T-helper 22 cell (primary cell): ENCODE data around the gene TATDN3.
"Not testable (repeated sequence)": the region's sequence is repeated elsewhere in the genome, so short reads cannot be mapped to it uniquely, and the experiment has no call there.

Source experiments
- DNase-seq: peaks from one replicate; pipeline ENCODE4 v3.0.0-alpha.2; 2020; ENCODE audit warnings: low read depth

Gene TATDN3

DNA sequence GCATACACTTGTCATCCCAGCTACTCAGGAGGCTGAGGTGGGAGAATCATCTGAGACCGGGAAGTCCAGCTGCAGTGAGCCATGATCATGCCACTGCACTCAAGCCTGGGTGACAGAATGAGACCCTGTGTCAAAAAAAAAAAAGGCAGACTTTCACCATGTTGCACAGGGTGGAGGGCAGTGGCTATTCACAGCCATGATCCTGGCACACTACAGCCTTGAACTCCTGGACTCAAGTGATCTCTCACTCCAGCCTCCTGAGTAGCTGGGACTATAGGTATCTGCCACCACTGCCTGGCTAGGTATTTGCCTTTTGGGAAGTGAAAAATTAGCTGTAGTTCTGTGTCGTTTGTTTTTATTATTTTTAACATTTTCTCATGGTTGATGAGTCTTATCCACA lies 36.7 kb downstream of the TATDN3 start:
- no peak for DNase-seq

GRCh38 chr1:212833211-212834207 lies 41.8 kb downstream of the TATDN3 start:
- DNase-seq: not testable (repeated sequence)

DNA sequence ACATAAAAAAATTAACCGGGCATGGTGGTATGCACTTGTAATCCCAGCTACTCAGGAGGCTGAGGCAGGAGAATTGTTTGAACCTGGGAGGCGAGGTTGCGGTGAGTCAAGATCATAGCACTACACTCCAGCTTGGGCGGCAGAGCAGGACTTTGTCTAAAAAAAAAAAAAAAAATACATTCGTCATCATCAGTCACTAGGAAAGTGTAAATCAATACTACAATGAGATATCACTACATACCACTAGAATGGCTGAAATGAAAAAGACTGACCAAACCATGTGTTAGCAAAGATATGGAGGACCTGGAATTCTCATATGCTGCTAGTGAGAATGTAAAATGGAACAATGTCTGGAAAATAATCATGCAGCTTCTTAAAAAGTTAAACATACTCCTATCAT lies 46.5 kb downstream of the TATDN3 start:
- no peak for DNase-seq

GRCh38 chr1:212844521-212844920 lies 52.8 kb downstream of the TATDN3 start:
- DNase-seq: not testable (repeated sequence)

- DNase-seq: no peak
Measured at GRCh38 chr1:212847549-212847948, 55.9 kb downstream of the TATDN3 start, which contains the start of gene SPATA45. Gene SPATA45 (minus strand): TSS chr1:212847649. CDS start chr1:212836149, 11,500 bp downstream.

- no peak for DNase-seq
Measured at GRCh38 chr1:212852105-212852688, 60.5 kb downstream of the TATDN3 start.

DNA sequence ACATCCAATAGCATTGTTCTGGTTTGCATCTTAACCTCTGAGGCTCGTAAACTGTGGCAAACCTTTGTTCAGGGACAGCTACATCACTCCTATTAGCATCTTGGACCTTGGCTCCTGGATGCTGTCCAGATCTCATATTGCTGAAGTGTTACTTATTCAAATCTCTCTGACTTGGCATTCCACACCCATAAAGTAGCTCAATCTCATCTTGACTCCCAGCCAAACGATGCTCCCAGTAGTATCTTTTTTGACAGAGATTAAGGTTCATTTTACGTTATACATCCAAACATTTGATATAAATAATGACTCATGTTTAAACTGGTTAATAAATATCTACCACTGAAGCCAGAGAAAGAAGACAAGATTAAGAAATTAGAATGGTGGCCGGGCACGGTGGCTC lies 62.0 kb downstream of the TATDN3 start:
- no peak for DNase-seq

DNA sequence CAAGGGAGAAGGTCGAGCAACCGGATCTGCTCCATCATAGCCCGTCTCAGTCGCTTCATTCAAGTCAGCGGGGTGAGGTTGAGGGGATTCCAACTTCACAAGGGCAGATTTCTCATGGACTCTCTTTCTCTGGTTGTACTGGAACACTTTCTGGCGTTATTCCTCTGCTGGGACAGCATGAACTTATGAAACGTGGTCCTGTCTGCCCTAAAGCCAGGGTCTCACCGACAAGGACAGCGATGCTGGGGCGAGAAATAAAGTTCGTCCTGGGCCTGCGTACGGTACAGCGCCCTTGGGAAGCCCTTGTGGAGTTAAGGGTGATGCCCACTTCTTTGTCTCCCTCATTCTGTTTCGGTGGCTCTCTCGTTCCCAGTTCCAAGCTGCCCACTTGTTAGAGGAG lies 65.1 kb downstream of the TATDN3 start:
- no peak for DNase-seq

GRCh38 chr1:212857992-212858460 lies 66.3 kb downstream of the TATDN3 start, which contains the start of gene FLVCR1:
Gene FLVCR1 (plus strand): TSS chr1:212858275. CDS start chr1:212858453, 178 bp downstream.
- DNase-seq: peak; percentile 87

DNA sequence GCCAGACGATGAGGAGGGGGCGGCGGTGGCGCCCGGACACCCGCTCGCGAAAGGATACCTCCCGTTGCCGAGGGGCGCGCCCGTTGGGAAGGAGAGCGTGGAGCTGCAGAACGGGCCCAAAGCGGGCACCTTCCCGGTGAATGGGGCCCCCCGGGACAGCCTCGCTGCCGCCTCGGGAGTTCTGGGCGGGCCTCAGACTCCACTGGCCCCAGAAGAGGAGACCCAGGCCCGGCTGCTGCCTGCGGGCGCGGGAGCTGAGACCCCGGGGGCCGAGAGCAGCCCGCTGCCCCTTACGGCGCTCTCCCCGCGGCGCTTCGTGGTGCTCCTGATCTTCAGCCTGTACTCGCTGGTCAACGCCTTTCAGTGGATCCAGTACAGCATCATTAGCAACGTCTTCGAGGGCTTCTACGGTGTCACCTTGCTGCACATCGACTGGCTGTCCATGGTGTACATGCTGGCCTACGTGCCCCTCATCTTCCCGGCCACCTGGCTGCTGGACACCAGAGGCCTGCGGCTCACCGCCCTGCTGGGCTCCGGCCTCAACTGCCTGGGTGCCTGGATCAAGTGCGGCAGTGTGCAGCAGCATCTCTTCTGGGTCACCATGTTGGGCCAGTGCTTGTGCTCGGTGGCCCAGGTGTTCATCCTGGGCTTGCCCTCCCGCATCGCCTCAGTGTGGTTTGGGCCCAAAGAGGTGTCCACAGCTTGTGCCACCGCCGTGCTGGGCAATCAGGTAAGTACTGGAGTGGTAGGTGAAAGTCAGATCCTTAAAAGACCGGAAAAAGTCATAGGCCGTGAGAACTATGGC lies 67.0 kb downstream of the TATDN3 start:
- no peak for DNase-seq

- DNase-seq: no peak
Measured at GRCh38 chr1:212860713-212861581, 69.3 kb downstream of the TATDN3 start.

GRCh38 chr1:212862111-212862690 lies 70.5 kb downstream of the TATDN3 start:
- DNase-seq: no peak

GRCh38 chr1:212863345-212863744 lies 71.7 kb downstream of the TATDN3 start:
- not testable (repeated sequence) for DNase-seq

DNA sequence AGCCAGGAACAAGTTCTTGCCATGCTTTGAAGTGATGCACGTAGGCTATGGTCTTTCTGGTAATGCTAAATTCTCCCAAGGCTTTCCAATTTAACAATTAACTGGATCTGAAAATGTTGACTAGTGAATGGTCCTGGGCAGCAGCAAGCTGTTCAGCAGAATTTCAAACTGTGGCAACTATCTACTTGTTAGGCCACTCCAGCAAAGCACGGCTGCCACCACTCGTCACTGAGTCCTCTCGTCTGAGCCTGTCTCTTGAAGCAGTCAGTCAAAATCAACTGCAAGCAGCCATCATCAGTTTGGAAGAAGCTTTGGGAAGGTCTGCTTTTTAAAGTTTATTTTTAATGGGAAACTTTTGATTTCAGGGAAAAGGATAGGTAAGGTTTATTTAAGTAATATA lies 72.5 kb downstream of the TATDN3 start:
- DNase-seq: no peak
